A673 (cell line): ENCODE data around the gene RNF187.

ENCODE experiments used
- EZH2 ChIP-seq: fragments of 200-600 bp; sonication (generic); IDR thresholded peaks from 2 replicates; pipeline ENCODE4 v1.6.1; 2017; ENCODE audit warnings: borderline replicate concordance, low read depth, mild to moderate bottlenecking, mixed read lengths, antibody characterized with exemption, low read length; ENCODE audit not compliant: poor library complexity, severe bottlenecking
- TF ChIP-seq, protein P1 (sequence below): fragments of 300-800, 200-600 bp; sonication (generic); conservative IDR thresholded peaks from 2 replicates; pipeline ENCODE4 v1.5.1; 2017; ENCODE audit warnings: low read depth, mild to moderate bottlenecking, antibody characterized with exemption, low read length, moderate library complexity, mixed read lengths

GRCh38 chr1:228445490-228445842, 41.7 kb upstream of the RNF187 start:
- TF ChIP-seq, protein P1, sequence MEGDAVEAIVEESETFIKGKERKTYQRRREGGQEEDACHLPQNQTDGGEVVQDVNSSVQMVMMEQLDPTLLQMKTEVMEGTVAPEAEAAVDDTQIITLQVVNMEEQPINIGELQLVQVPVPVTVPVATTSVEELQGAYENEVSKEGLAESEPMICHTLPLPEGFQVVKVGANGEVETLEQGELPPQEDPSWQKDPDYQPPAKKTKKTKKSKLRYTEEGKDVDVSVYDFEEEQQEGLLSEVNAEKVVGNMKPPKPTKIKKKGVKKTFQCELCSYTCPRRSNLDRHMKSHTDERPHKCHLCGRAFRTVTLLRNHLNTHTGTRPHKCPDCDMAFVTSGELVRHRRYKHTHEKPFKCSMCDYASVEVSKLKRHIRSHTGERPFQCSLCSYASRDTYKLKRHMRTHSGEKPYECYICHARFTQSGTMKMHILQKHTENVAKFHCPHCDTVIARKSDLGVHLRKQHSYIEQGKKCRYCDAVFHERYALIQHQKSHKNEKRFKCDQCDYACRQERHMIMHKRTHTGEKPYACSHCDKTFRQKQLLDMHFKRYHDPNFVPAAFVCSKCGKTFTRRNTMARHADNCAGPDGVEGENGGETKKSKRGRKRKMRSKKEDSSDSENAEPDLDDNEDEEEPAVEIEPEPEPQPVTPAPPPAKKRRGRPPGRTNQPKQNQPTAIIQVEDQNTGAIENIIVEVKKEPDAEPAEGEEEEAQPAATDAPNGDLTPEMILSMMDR: no peak
- no peak for TF ChIP-seq EZH2
